Spinal cord (tissue), 10 donors: ENCODE measurements around the gene GABRB1. TPM values are rescaled to one million over a fixed set of nuclear protein-coding genes. Genes with fewer than 3 reads are reported as not detected.

Source experiments
- DNase-seq, 6 donors: peaks; one replicate each; pipeline versions ENCODE4 v3.0.0 to v3.0.0-alpha.2; 2013 to 2015; ENCODE audit warnings: low spot score in 6 of 6, low read depth in 4 of 6
- H3K27ac ChIP-seq: one replicate; pipeline ENCODE4 v1.5.1; 2013; ENCODE audit warnings: low read depth, low read length, control low read depth
- H3K27me3 ChIP-seq: one replicate; pipeline ENCODE4 v1.6.1; 2013; ENCODE audit warnings: low read length; ENCODE audit not compliant: control insufficient read depth, insufficient read depth
- H3K36me3 ChIP-seq: one replicate; pipeline ENCODE4 v1.6.1; 2013; ENCODE audit warnings: low read length; ENCODE audit not compliant: control insufficient read depth, insufficient read depth
- H3K4me1 ChIP-seq: one replicate; pipeline ENCODE4 v1.6.1; 2013; ENCODE audit warnings: low read length; ENCODE audit not compliant: control insufficient read depth, insufficient read depth
- H3K4me3 ChIP-seq: one replicate; pipeline ENCODE4 v1.5.1; 2013; ENCODE audit warnings: low read depth, low read length, control low read depth
- H3K9me3 ChIP-seq: one replicate; pipeline ENCODE4 v1.6.1; 2013; ENCODE audit warnings: low read length; ENCODE audit not compliant: control insufficient read depth, insufficient read depth
- WGBS: methylation state at CpG from one replicate; pipeline ENCODE4 v1.1.5; 2013; ENCODE audit warnings: missing lambda C conversion rate; ENCODE audit not compliant: insufficient coverage; 5-methylcytosine and 5-hydroxymethylcytosine counted together
- polyA plus RNA-seq, 2 donors: library from polyadenylated mRNA; unstranded; fragments of 120-200 nt; gene quantifications; one replicate each; pipeline ENCODE4 v1.2.1, GENCODE V29; 2013; ENCODE audit not compliant: insufficient read length in 2 of 2
- total RNA-seq, 2 donors: library from RNA; depleted of rRNA in 1 of 2; stranded (reverse); fragments of 120-200 nt in 1 of 2; fragments of >200 nt in 1 of 2; gene quantifications; one replicate each; pipeline versions ENCODE4 v1.2.3 to v1.2.4, GENCODE V29; 2013 to 2014
- donor health status: healthy.

The GABRB1 gene
- total and polyA plus RNA-seq, 4 donors: 5.1 to 49.1 (median 10.3) TPM

GRCh38 chr4:47471064-47471463 lies 439.7 kb downstream of the GABRB1 start:
- no peaks in the 10 kb centered on the region for H3K36me3 ChIP-seq
- peak in 1 of 6 donors; percentile 44 for DNase-seq
- H3K4me3 ChIP-seq: no peak overlapping the region
- no peaks in the 10 kb centered on the region for H3K27me3 ChIP-seq
- H3K27ac ChIP-seq: no peak overlapping the region
- no CpG with 5 or more reads among the region's 4 CpGs for whole genome bisulfite sequencing
- H3K9me3 ChIP-seq: no peaks in the 10 kb centered on the region
- no peaks in the 10 kb centered on the region for H3K4me1 ChIP-seq

DNA sequence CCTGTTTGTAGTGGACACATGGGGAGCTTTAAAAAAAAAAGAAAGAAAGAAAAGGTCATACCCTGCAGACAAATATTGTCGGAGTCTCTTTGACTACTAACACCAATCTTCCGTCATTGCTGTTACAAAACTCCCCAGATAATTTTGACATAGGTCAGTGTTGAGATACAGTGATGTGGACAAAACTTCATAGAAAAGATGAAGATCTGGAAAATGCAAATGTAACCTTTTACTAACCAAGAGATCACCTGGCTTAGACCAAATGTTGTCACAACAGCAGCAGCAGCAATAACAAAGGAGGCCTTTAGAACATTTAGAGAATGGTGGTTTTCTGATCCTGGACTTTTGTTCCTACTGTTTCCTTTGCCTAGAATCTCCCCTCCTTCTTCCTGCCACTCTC lies 440.2 kb downstream of the GABRB1 start:
- no peaks in the 10 kb centered on the region for H3K27me3 ChIP-seq
- no peaks in the 10 kb centered on the region for H3K36me3 ChIP-seq
- no peaks in the 10 kb centered on the region for H3K4me1 ChIP-seq
- H3K27ac ChIP-seq: no peak overlapping the region
- DNase-seq: no peak
- WGBS: no CpG with 5 or more reads among the region's 2 CpGs
- H3K4me3 ChIP-seq: no peak overlapping the region
- H3K9me3 ChIP-seq: no peaks in the 10 kb centered on the region

- WGBS: 100% methylated on average over 2 of the region's 3 CpGs
- H3K27me3 ChIP-seq: no peaks in the 10 kb centered on the region
- no peak for DNase-seq
- no peaks in the 10 kb centered on the region for H3K9me3 ChIP-seq
- no peaks in the 10 kb centered on the region for H3K4me1 ChIP-seq
- H3K36me3 ChIP-seq: no peaks in the 10 kb centered on the region
- no peak overlapping the region for H3K27ac ChIP-seq
- H3K4me3 ChIP-seq: no peak overlapping the region
These were observed 441.9 kb downstream of the GABRB1 start for GRCh38 chr4:47473141-47473750.

DNA sequence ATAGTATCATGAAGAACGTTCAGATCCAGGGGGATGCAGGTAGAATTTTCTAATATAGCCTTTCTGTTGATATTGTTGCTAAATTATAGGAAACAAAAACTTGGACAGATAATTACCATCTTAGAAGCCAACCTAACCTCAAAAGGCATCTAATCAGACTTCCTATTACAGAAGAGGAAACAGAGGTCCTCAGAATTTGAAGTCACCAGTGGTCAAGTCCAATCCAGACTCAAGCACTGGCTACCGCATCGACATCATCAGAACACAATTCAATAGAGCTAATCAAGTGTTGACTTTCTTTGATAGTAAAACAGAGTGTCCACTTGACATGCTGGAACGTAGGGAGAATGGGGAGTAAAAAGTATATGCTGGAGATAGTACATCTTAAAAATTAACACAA lies 443.4 kb downstream of the GABRB1 start:
- DNase-seq: no peak
- Histone ChIP-seq H3K36me3 (no peaks in the 10 kb centered on the region), H3K4me3 (no peak overlapping the region), H3K4me1 (no peaks in the 10 kb centered on the region), H3K27ac (no peak overlapping the region), H3K9me3 (no peaks in the 10 kb centered on the region), H3K27me3 (no peaks in the 10 kb centered on the region)
- no CpG with 5 or more reads among the region's 4 CpGs for WGBS

DNA sequence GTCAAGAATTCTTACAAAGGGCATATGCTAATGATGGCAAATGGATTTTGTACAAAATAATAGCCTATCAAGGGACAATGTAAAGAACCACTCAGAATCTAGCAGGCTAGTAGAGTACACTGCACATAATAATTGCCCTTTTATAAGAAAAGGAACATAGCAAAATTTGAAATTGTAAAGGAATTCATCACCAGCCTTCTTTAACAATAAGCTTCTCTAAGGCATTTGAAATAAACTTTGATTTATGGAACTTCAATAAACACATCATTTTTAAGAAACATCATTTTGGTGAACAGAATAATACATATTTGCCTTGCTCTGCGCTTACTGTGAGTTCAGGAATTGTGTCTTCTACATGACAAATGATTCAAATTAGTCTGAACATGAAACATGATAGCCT lies 444.0 kb downstream of the GABRB1 start:
- no CpG with 5 or more reads among the region's 1 CpG for WGBS
- no peaks in the 10 kb centered on the region for H3K36me3 ChIP-seq
- no peak overlapping the region for H3K27ac ChIP-seq

More for the DNA sequence above, 444.0 kb downstream of the GABRB1 start:
- H3K4me3 ChIP-seq: no peak overlapping the region
- H3K9me3 ChIP-seq: no peaks in the 10 kb centered on the region
- no peaks in the 10 kb centered on the region for H3K27me3 ChIP-seq
- no peak for DNase-seq
- H3K4me1 ChIP-seq: no peaks in the 10 kb centered on the region

Other genes starting within 250 kb of the GABRB1 start
- gene COX7B2, start 122.3 kb upstream of the GABRB1 start, total RNA-seq: not detected
- gene COX7B2, start 122.3 kb upstream of the GABRB1 start, polyA plus RNA-seq: not detected
- 1 to 10 TPM; 1.3 to 8.1 TPM for gene GABRA4, start 38.0 kb upstream of the GABRB1 start, total RNA-seq
- 1 to 10 TPM; 1.4 to 2.6 TPM for gene GABRA4, start 38.0 kb upstream of the GABRB1 start, polyA plus RNA-seq